Measurements from ENCODE around the gene P2RY12.

P2RY12 gene

DNA sequence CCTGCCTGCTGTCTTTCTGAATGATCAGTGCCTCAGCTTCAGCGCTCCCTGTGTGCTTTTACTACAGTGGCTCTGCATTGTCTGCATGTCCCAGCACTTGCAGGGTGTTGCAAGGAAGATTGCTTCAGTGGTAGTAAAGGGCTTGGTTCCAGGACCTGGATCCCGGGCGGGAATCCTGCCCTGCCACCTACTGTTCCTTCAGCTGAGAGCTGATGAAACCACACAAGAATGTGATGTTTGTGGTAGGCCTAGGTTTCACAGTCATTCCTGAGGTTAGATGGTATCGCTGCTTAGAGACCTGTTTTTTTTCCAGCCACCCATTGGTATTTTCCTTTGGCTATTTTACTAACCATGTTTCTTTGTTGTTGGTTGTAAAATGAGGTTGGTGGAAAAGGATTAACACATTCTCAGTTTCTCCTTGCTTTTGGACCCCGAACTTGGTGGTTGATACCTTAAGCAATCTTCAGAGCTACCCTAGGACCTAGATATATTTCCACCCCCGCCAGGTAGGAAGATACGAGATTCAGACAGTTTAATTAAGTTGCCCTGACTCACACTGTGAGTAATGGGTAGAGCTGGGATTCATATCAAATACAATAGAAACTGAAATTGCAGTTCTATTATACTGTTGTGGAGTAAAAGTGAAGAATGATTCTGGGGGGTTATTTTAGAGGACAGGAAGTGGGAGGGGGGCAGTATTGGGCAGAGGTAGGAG, 79.3 kb downstream of the P2RY12 start:
- H3K4me3 ChIP-seq (ENCODE audit: low read depth, low read length) = no peak overlapping the region

DNA sequence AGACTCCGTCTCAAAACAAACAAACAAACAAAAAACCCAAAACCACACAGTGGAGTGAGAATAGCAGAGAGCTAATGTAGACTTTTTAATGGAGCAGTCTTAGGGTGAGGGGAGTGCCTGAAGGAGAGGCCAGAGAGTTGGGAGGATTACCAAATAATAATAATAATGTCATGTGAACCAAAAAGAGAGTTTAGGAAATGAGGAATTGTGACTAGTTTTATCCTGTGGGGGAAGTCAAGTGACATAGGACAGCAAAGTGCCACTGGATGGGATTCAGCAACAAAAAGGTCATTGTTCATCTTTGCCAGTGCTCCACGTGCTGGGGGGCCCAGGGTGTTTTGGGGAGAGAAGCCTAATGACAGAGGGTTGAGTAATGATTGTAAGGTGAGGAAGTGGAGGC, 80.8 kb downstream of the P2RY12 start:
- Histone ChIP-seq H3K27me3 (ENCODE audit: control insufficient read depth, insufficient read depth, low read length) (no peaks in the 10 kb centered on the region), H3K4me3 (ENCODE audit: low read depth, low read length) (no peak overlapping the region), H3K36me3 (ENCODE audit: control insufficient read depth, insufficient read depth, low read length) (no peaks in the 10 kb centered on the region), H3K9me3 (ENCODE audit: control insufficient read depth, insufficient read depth, low read length) (no peaks in the 10 kb centered on the region), H3K4me1 (ENCODE audit: control insufficient read depth, insufficient read depth, low read length) (peaks cover 30% of the 10 kb centered on the region), H3K9ac (ENCODE audit: low read depth, low read length) (no peak overlapping the region)

More for the DNA sequence above, 79.3 kb downstream of the P2RY12 start:
- Histone ChIP-seq H3K27me3 (ENCODE audit: control insufficient read depth, insufficient read depth, low read length) (no peaks in the 10 kb centered on the region), H3K9ac (ENCODE audit: low read depth, low read length) (no peak overlapping the region), H3K36me3 (ENCODE audit: control insufficient read depth, insufficient read depth, low read length) (no peaks in the 10 kb centered on the region), H3K4me1 (ENCODE audit: control insufficient read depth, insufficient read depth, low read length) (peaks cover 30% of the 10 kb centered on the region), H3K9me3 (ENCODE audit: control insufficient read depth, insufficient read depth, low read length) (no peaks in the 10 kb centered on the region)

DNA sequence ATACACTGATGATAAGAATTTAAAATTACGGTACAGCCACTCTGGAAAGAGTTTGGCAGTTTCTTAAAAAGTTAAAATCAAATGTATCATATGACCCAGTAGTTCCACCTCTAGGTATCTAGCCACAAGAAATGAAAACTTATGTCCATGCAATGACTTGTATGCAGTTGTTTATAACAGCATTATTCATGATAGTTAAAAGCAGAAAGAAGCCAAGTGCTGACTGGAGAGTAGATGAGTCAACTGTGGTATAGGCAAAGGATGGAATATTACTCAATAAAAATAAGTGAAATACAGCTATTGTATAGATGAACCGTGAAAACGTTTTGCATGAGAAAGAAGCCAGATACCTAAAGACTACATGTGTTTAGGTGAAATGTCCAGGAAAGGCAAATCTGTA, 82.8 kb downstream of the P2RY12 start:
- Histone ChIP-seq H3K4me1 (ENCODE audit: control insufficient read depth, insufficient read depth, low read length) (peaks cover 21% of the 10 kb centered on the region), H3K9ac (ENCODE audit: low read depth, low read length) (no peak overlapping the region), H3K27me3 (ENCODE audit: control insufficient read depth, insufficient read depth, low read length) (no peaks in the 10 kb centered on the region), H3K36me3 (ENCODE audit: control insufficient read depth, insufficient read depth, low read length) (no peaks in the 10 kb centered on the region), H3K9me3 (ENCODE audit: control insufficient read depth, insufficient read depth, low read length) (no peaks in the 10 kb centered on the region), H3K4me3 (ENCODE audit: low read depth, low read length) (no peak overlapping the region)

- Histone ChIP-seq H3K4me3 (ENCODE audit: low read depth, low read length) (no peak overlapping the region), H3K9me3 (ENCODE audit: control insufficient read depth, insufficient read depth, low read length) (no peaks in the 10 kb centered on the region), H3K36me3 (ENCODE audit: control insufficient read depth, insufficient read depth, low read length) (no peaks in the 10 kb centered on the region), H3K27me3 (ENCODE audit: control insufficient read depth, insufficient read depth, low read length) (no peaks in the 10 kb centered on the region), H3K9ac (ENCODE audit: low read depth, low read length) (no peak overlapping the region), H3K4me1 (ENCODE audit: control insufficient read depth, insufficient read depth, low read length) (peaks cover 14% of the 10 kb centered on the region)
Observed at GRCh38 chr3:151300539-151300938, 84.0 kb downstream of the P2RY12 start.

- Histone ChIP-seq H3K4me1 (ENCODE audit: control insufficient read depth, insufficient read depth, low read length) (peaks cover 2% of the 10 kb centered on the region), H3K4me3 (ENCODE audit: low read depth, low read length) (no peak overlapping the region), H3K9ac (ENCODE audit: low read depth, low read length) (no peak overlapping the region), H3K27me3 (ENCODE audit: control insufficient read depth, insufficient read depth, low read length) (no peaks in the 10 kb centered on the region), H3K36me3 (ENCODE audit: control insufficient read depth, insufficient read depth, low read length) (no peaks in the 10 kb centered on the region), H3K9me3 (ENCODE audit: control insufficient read depth, insufficient read depth, low read length) (no peaks in the 10 kb centered on the region)
Observed at GRCh38 chr3:151299006-151299405, 85.5 kb downstream of the P2RY12 start.

- Histone ChIP-seq H3K4me1 (ENCODE audit: control insufficient read depth, insufficient read depth, low read length) (no peaks in the 10 kb centered on the region), H3K27me3 (ENCODE audit: control insufficient read depth, insufficient read depth, low read length) (no peaks in the 10 kb centered on the region), H3K36me3 (ENCODE audit: control insufficient read depth, insufficient read depth, low read length) (no peaks in the 10 kb centered on the region), H3K9me3 (ENCODE audit: control insufficient read depth, insufficient read depth, low read length) (no peaks in the 10 kb centered on the region), H3K4me3 (ENCODE audit: low read depth, low read length) (no peak overlapping the region), H3K9ac (ENCODE audit: low read depth, low read length) (no peak overlapping the region)
Observed at GRCh38 chr3:151297429-151297828, 87.1 kb downstream of the P2RY12 start.

DNA sequence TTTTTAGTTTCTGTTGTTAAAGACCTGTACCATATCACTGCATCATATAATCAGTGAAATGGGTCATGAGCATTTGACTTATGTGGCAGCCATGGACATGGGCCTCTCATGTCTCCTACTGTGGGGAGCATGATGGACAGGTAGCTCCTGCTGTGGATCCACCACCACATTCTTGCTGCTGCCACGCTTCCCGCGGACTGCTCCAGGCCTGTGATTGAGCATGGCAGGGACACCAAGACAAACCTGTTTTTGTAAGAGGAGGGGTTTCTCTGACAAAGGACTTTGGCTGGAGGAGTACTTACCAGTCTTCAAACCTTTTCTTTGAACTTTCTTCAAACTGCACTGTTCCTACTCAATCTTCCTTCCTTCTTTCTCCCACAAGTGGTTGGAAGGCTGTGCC, 88.3 kb downstream of the P2RY12 start:
- Histone ChIP-seq H3K9ac (ENCODE audit: low read depth, low read length) (no peak overlapping the region), H3K4me3 (ENCODE audit: low read depth, low read length) (no peak overlapping the region), H3K9me3 (ENCODE audit: control insufficient read depth, insufficient read depth, low read length) (no peaks in the 10 kb centered on the region), H3K4me1 (ENCODE audit: control insufficient read depth, insufficient read depth, low read length) (no peaks in the 10 kb centered on the region), H3K27me3 (ENCODE audit: control insufficient read depth, insufficient read depth, low read length) (no peaks in the 10 kb centered on the region), H3K36me3 (ENCODE audit: control insufficient read depth, insufficient read depth, low read length) (no peaks in the 10 kb centered on the region)

DNA sequence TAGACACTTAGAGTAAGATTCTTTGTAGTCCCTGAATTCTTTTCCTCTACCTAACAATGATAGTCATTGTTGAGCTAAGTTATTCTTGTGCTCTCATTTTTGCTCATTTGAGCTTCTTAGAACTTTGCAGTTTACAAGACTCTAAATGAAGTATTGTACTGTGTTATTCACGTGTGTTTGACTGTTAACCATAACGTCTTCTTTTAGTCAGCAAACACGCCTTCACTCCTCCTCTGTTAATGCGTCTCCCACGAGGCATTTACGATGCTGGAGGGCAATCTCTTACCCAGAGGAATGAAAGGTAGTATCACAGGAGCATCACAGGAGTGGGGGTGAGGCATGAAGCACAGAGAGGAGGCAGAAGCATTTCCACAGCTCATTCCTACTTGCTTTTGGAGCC, 91.4 kb downstream of the P2RY12 start:
- no peaks in the 10 kb centered on the region for H3K4me1 ChIP-seq (ENCODE audit: control insufficient read depth, insufficient read depth, low read length)
- no peak overlapping the region for H3K9ac ChIP-seq (ENCODE audit: low read depth, low read length)
- no peak overlapping the region for H3K4me3 ChIP-seq (ENCODE audit: low read depth, low read length)
- H3K27me3 ChIP-seq (ENCODE audit: control insufficient read depth, insufficient read depth, low read length) = no peaks in the 10 kb centered on the region
- no peaks in the 10 kb centered on the region for H3K36me3 ChIP-seq (ENCODE audit: control insufficient read depth, insufficient read depth, low read length)
- no peaks in the 10 kb centered on the region for H3K9me3 ChIP-seq (ENCODE audit: control insufficient read depth, insufficient read depth, low read length)

- Histone ChIP-seq H3K36me3 (ENCODE audit: control insufficient read depth, insufficient read depth, low read length) (no peaks in the 10 kb centered on the region), H3K9ac (ENCODE audit: low read depth, low read length) (no peak overlapping the region)
Observed at GRCh38 chr3:151290673-151291072, 93.9 kb downstream of the P2RY12 start.

GRCh38 chr3:151289445-151289844, 95.1 kb downstream of the P2RY12 start:
- no peak overlapping the region for H3K9ac ChIP-seq (ENCODE audit: low read depth, low read length)
- no peaks in the 10 kb centered on the region for H3K36me3 ChIP-seq (ENCODE audit: control insufficient read depth, insufficient read depth, low read length)
- no peaks in the 10 kb centered on the region for H3K9me3 ChIP-seq (ENCODE audit: control insufficient read depth, insufficient read depth, low read length)
- no peak overlapping the region for H3K4me3 ChIP-seq (ENCODE audit: low read depth, low read length)
- H3K27me3 ChIP-seq (ENCODE audit: control insufficient read depth, insufficient read depth, low read length) = no peaks in the 10 kb centered on the region
- H3K4me1 ChIP-seq (ENCODE audit: control insufficient read depth, insufficient read depth, low read length) = peaks cover 2% of the 10 kb centered on the region

More at GRCh38 chr3:151290673-151291072, 93.9 kb downstream of the P2RY12 start:
- peaks cover 2% of the 10 kb centered on the region for H3K4me1 ChIP-seq (ENCODE audit: control insufficient read depth, insufficient read depth, low read length)
- H3K9me3 ChIP-seq (ENCODE audit: control insufficient read depth, insufficient read depth, low read length) = no peaks in the 10 kb centered on the region
- no peaks in the 10 kb centered on the region for H3K27me3 ChIP-seq (ENCODE audit: control insufficient read depth, insufficient read depth, low read length)
- H3K4me3 ChIP-seq (ENCODE audit: low read depth, low read length) = no peak overlapping the region

Data from iPS-15b (cell line).